Measurements from ENCODE around the gene HSPG2.
"Not testable (repeated sequence)": the region's sequence is repeated elsewhere in the genome, so short reads cannot be mapped to it uniquely, and the experiment has no call there.

The HSPG2 gene

DNA sequence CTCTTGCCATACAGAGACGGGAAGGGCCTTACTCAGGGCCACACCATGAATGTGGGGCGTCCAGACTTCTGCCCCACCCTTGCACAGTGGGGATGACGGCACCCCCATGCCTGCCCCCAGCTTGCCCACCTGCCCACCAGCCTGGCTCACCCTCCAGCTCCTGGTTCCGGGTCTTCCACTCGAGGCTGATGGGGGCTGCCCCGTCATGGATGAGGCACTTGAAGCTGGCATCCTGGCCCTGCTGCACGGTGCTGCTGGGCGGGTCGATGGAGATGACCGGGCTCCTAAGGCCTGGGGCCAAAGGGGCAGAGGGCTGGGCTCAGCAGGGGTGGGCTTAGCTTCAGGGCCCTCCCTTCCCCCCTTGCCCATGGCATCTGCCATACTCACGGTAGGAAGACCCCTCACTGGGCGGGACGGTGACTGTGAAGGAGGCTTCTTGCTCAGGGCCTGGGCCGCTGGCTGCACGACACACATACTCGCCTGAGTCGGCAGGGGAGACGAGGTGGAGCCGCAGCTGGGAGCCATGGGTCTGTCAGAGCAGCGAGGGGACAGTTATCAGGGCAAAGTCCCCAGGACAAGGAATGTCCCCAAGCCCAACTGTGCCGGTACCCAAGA is 95.2 kb downstream of the HSPG2 start:
- DNase-seq: no peak

DNA sequence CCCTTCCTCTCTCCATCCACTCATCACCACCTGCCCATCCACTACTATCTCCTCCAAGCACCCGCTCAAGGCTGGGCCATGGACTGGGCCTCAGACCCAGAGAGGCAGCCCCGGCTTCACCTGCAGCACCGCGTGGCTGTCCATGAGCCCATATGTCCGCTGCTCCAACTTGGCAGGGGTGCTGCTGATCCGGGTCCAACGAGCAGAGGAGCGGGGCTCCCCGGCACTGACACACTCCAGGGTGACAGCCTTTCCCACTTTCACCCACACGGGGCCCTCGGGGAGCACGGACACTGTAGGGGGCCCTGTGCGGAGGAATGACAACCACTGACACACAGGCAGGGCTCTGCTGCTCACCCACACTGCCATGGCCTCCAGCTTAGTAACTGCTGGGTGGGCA is 96.1 kb downstream of the HSPG2 start:
- DNase-seq: no peak

DNA sequence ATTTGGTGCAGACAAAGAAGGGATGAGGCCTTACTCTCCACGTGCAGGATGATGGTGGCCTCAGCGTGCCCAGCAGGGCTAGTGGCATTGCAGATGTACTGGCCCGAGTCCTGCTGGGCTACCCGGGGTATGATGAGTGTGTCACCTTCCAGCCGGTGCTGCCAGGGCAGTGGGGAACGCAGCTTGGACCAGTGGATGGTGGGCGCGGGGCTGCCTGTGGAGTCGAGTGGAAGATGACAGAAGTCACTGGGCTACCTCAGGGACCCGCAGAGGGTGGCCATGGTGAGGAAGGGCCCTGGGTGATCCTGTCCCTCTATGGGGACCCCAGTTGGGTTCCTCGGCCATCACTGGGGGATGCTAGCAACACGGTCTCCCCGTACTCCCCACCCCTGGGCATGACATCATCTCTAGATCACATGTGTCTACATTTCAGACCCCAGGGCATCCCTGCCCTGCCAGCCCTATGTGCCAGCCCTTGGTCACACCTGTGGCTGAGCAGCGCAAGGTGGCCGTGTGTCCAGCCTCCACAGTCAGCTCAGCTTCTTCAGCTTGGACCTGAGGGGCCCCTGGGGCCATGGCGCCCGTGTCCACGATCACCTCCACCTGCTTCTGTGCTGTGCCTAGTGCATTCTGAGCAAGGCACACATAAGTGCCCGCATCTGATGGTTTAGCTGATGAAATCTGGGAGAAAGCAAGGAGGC is 97.6 kb downstream of the HSPG2 start:
- no peak for DNase-seq

DNA sequence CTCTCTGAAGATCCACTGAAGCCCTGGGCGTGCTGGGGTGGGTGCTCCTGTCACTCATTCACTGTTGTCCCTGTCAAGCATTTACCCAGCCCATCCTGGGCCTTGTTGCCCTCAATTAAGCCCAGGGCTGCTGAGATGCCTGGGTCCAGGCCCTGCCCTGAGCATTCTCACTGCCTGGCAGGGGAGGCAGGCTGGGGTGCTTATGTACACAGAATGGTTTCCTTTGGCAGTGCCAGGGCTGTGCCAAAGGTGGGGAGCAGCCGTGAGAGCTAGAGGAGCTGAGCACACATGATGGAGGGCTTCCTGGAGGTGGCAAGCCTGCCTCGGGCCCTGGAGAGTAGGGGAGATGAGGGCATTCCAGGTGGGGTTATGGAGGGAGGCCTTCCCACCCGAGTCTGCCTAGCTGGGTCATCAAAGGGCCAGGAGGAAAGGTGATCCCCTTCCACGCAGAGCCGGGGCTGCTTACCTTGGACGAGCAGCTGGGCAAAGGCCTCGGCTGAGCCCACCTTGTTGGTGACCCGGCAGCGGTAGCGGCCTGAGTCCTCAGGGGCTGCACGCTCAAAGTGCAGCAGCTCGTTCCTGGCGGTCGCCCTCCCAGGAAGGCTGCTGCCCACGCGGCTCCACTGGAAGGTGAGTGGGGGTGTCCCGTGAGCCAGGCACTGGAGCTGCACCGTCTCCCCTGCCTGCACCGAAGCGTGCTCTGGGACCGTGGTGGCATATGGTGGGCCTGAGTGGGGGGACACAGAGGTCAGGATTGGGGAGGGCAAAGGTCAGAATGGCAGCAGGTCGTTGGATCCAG is 98.6 kb downstream of the HSPG2 start:
- DNase-seq: no peak

DNA sequence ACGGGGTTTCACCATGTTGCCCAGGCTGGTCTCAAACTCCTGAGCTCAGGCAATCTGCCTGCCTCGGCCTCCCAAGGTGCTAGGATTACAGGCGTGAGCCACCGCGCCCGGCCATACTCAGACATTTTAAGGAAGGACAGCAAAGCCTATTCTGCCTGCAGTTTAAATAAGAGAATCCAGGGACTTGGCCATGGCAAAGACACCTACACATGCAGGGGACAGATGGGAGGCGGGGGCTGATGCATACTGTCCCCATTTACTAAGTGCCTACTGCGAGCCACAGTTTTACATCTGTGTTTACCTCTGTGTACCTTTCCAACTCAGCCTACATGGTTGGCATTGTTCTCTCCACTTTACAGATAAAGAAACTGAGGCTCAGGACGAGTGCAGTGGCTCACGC is 99.6 kb downstream of the HSPG2 start:
- no peak for DNase-seq

DNA sequence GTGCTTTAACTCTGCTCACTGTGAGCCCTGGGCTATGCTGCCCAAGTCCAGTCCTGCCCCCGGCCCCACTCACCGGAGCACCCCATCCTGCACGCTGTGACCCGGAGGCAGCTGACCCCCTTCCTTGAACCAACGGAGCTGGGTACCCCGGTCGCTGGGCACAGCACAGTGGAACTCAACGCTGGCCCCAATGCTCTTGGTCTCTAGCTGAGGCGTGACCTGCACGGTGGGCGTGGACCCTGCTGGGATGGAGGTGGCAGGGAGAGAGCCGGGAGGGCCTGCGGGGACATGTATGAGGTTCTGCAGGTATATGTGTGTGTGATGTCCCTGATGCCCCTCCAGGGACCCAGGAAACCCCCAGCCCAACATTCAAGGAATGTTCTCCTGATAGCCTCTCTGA is 100.4 kb downstream of the HSPG2 start:
- no peak for DNase-seq

DNA sequence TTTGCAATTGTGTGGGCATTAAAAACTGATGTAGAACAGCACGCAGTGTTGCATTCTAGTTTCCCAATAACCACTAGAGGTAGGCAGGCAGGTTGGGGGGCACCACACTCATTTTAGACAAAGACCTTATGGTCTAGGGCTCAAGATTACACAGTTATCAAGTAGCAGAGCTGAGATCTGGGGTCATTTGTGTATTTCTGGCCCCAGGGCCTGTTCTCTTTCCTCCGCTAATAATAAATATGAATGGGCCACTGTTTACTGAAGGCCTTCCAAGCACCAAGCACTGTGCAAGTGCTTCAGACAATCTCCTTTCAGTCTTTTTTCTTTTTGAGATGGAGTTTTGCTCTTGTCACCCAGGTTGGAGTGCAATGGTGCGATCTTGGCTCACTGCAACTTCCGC is 101.1 kb downstream of the HSPG2 start:
- no peak for DNase-seq

DNA sequence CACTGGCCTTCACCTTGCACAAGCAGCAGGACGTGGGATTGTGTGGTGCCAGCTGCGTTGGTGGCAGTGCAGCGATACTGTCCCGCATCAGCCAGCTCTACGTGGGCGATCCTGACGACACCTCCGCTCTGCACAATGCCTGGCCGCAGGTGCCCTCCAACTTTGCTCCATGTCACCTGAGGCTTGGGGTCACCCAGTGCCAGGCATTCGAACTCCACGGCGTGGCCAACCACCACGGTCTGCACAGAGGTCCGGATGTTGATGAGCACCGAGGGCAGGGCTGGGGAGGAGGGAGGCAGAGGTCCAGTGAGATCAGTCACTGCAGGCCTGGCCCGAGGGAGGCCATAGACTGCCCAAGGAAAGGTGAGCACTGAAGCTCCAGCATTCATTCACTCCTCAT is 102.4 kb downstream of the HSPG2 start:
- DNase-seq: no peak

DNA sequence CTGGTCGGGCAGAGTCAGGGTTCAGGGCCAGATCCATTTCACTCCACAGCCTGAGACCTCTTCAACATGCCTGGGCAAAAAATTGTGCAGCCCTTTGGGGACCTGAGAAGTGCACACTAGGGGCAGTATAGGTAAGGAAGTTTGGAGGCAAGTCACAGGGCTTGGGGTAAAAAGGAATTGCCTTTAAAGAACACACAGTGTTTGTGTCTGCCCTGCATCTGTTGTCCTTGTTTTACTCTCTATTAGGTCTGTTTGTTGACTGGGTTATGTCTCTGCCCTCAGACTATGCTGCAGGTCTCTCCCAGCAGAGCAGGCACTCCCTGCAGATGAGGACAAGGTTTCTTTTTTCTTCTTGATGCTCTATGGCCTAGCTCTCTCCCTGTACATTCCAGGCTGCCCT is 103.0 kb downstream of the HSPG2 start:
- DNase-seq: no peak

DNA sequence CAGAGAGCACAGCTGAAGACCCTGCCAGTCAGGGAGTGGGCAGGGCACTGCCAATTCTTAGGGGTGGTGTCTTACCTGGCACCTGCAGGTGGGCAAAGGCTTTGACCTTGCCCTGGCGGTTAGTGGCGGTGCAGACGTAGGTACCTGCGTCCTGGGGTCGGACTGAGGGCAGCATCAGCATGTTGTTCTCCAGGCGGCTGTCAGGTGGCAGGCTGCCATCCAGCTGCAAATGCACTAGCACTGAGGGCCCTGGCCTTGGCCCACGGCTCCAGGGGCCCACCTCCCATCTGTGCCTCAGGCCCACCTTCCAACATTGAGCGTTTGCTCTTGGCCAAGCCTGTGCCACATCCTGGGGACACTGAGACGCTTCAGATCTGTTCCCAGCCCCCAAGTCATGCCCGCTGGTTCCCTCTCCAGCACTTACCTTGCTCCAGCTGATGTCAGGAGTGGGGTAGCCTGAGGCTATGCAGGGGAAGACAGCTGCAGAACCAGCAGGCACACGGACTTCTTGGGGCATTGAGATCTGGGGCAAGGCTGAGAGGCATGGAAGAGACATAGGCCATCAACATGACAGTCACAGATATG is 103.6 kb downstream of the HSPG2 start:
- no peak for DNase-seq

DNA sequence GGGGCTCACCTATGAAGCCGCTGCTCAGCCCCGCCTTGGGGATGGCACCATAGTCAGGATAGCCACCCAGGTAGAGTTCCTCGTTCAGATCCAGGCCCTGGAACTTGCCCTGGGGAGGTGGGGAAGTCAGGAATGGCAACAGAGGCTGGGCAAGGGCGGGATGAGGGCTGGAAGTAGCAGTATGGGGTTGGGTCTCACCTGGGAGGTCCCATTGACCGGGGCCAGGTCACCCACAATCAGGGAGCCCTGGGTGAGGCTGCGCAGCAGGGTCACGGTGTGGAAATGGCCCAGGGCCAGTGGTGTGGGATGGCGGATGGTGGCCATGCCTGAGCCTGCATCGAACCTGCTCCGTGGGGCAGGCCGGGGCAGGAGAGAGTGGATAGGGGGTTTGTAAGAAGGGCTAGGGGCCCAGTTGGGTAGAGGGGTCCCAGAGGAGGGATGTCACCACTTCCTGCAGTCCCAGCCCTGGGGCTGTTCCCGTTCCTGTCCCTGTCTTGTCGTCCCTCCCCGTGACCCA is 105.6 kb downstream of the HSPG2 start:
- DNase-seq: no peak

DNA sequence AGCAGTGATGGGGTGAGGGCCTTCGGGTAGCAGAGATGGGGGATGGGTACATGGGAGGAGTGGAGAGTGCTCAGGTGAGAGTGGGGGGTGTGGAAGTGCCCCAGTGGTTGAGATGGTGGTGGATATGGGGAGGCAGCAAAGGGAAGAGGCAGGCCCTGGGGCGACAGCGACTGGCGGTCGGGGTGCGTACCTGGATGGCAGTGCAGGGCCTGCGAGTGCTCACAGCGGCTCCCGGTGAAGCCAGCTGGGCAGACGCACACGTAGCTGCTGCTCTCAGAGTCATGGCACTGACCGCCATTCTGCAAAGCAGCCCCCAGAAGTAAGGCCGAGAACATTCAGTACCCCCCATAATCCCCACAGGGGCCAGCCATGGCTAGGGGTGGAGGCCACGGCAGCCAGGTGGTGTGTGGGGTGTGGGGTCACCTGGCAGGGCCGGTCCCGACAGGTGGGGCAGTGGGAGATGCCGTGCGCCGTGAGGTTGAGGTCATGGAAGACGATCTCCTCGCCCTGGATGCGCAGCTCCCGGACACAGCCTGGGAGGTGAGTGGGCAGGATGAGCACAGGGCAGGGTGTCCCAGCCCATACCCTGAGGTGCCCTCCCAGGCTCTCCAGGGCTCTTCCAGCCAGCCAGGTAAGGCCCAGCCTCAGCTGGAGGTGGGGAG is 106.2 kb downstream of the HSPG2 start:
- DNase-seq: no peak

DNA sequence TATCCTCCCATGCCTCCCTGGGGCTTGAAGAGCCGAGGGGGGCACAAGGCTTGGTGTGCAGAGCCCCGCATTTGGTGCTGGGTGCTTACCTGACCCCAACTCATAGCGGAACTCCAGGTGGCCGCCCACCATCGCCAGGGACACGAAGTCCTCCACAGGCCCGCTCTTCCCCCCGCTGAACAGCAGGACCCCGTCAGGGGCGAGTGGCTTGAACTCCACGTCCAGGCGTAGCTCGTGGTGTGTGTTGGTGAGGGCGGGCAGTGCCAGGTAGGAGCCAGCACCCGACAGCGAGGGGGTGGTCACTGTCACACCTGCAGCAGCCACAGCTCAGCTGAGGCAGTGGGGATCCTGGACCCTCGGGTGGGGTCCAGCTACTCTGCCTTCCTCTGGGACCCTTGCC is 107.8 kb downstream of the HSPG2 start:
- no peak for DNase-seq

DNA sequence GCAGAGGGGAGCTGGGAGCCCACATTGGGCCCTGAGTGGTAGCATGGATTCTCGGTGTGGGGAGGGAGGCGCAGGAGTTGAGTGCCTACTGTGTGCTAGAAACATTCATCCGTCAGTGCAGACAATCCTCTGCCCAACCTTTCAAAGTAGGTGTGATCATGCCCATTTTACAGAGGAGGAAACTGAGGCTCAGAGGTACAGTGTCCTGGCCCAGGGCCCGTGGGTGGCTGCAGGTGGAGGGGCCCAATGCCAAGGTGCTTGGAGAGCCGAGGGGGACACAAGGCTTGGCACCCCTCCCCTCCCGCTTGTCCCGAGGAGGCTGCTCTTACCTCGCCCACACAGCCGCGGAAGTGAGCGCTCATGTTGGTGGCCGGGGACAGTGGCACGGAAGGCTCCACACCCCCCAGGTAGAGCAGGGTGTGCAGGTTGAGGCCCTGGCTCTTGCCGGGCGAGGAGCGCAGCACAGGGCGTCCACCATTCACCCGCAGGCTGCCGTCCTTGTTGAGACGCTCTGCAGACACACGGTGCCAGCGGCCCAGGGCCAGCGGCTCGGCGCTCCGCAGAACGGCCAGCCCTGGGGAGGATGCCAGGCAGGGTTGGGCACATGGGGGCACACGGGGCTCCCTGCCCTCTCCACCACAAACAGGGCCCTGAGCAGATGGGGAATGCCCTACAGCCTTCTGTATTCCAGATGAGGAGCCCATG is 108.5 kb downstream of the HSPG2 start:
- no peak for DNase-seq

DNA sequence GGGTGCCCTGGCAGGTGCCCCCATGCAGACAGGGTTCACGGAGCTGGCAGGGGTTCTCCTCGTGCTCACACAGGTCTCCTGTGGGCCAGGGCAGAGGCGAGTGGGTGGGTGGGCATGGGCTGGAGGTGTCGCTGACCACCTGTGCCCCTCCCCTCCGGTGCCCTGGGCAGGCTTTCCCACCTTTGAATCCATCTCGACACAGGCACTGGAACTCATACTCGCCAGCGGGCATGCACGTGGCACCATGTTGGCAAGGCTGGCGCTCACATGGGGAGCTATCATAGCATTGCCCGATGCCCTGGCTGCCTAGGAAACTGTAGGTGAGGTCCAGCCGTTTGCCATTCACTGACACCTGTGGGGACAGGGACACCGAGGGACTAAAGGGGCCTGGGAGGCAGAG is 109.0 kb downstream of the HSPG2 start:
- DNase-seq: no peak

DNA sequence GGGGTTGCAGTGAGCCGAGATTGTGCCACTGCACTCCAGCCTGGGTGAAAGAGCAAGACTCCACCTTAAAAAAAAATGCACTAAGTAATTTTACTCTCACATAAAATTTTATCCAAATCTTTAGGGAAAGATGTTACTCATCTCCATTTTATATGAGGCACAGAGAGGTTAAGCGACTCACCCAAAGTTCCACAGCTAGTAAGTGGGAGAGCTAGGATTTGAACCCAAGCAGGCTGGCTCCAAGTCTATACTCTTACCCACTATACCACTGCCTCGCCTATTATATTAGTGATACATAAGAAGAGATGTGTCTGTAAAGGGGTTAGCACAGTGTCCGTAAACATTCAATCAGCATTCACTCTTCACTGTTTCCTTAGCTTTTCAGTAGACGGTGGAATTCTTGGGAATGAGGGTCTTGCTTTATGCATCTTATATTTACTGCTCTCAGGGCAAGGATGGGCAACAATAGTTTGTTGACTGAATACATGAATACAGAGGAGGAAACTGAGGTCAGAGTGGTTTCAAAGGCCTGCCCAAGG is 109.9 kb downstream of the HSPG2 start:
- no peak for DNase-seq

DNA sequence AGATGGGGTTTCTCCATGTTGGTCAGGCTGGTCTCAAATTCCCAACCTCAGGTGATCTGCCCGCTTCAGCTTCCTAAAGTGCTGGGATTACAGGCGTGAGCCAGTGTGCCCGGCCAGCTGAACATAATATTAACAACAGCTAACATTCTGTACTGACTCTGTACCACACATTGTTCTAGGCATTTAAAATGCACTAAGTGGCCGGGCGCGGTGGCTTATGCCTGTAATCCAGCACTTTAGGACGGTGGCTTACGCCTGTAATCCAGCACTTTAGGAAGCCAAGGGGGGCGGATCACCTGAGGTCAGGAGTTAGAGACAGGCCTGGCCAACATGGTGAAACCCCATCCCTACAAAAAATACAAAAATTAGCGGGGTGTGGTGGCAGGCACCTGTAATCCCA is 110.4 kb downstream of the HSPG2 start:
- DNase-seq: not testable (repeated sequence)

DNA sequence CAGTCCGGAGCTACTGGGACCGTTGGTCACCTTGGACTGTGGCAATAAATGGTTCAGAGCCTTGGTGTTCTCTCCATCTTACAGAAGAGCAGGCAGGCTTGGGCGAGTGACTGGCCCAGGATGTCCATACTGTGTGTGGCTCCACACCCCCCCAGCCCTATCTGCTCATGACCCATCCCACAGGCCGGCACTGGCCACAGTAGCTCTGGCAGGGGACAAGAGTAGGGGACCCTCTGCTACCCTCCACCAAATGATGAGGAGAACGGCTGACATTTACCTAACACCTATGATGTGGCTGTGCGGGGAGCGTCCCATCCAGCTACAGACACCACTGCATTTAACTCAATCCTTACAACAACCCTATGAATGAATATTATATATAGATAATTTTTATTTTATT is 111.7 kb downstream of the HSPG2 start:
- no peak for DNase-seq

DNA sequence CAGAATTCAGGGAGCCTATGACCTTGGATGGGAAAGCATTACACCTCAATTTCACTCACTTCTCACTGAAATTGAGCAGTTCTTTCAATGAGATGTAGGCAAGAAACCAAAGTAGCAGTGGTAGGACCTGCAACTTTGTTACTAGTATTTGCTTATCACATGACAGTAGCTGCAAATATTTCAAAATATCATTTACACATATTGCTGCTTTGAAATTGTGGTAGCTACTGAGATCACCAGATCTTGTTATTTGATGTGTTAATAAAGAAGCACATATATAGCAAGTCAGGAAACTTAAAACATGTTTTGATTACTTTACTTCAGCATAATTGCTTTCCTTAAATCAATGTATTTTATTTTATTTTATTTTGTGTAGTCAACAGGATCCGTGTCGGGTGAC is 112.2 kb downstream of the HSPG2 start:
- DNase-seq: no peak

DNA sequence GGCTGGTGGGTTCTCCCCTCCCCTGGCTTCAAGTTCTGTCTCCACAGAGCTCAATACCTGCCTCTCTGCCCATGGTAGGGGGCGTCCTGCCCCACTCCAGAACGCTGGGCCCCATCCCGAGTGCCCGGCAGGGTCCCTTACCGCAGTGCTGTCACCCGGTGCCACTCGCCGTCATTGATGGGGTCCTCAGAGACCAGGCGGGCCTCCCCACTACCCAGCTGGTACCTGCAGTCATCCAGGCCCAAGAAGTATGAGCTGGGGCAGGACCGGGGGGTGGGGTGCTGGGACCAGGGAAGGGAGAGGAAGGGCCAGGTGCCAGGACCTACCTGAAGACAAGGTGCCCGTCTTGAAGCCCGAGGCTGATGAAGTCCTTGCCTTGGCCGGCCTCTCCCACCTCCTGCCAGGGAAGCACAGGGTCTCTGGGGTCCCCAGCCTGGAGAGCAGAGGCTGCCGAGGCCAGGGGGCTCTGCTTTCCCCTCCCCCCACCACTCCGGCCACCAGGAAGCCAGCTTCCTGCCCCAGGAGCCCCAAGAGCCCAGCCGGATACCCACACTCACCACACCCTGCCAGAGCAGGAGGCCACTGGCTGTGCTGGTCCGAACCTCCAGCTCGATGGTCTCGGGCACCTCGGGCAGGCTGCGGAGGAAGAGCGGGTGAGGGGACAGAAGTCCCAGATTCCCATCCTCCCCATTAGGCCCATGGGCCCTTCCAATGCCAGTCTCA is 113.0 kb downstream of the HSPG2 start:
- DNase-seq: no peak

DNA sequence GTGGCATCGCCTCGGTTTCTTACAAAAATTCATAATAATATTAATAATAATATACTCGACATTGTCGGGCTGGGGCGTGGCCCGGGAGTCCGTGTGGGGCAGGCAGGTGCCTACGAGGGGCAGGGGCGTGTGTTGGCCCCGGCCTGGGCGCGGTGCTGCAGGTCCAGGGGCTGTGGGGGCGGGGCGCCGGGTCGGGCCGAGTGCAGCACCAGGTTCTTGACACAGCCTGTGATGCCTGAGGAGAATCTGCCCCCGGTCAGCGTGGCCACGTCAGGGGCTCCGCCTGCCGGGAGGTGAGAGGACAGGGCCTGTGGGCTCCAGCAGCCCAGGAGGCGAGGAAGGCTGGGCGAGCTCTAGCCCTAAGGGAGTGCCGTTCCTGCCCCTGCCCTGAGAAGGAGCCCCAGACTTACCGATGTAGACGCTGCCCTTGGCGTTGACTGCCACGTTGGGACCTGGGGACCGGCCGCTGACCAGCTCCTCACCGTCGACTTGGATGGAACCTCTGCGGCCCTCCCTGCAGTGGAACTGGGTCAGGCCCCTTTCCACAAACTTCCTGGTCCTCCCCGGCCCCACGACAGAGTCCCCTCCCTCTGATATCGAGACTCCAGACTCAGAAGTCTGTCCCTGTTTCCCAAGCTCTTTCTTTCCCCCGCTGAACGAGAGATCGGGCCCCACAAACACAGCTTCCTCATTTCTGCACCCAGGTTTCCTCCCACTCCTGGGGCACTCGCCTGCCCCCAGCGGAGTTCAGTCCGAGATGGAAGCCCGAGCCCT is 113.7 kb downstream of the HSPG2 start:
- DNase-seq: no peak

Data from NCI-H1092 treated with DMSO at 0.1 percent for 48 hours (cell line).